GM19351 (cell line): ENCODE measurements around the gene UNC79.

Experiments
- ATAC-seq: cut with Tn5 transposase; IDR thresholded peaks from one replicate; pipeline ENCODE4 v1.9.1; 2021; ENCODE audit warnings: mild to moderate bottlenecking, moderate library complexity; ENCODE audit not compliant: unreplicated experiment

The UNC79 gene

GRCh38 chr14:93745603-93746273 lies 315.0 kb downstream of the UNC79 start:
- no peak for ATAC-seq

GRCh38 chr14:93747102-93747501 lies 316.4 kb downstream of the UNC79 start:
- ATAC-seq, result no peak

- no peak for ATAC-seq
Observed at GRCh38 chr14:93747560-93747959, 316.8 kb downstream of the UNC79 start.

- ATAC-seq, result no peak
Observed at GRCh38 chr14:93748208-93749075, 317.7 kb downstream of the UNC79 start.

GRCh38 chr14:93749076-93749420 lies 318.3 kb downstream of the UNC79 start:
- ATAC-seq, result no peak

GRCh38 chr14:93751946-93752655 lies 321.4 kb downstream of the UNC79 start:
- no peak for ATAC-seq

- no peak for ATAC-seq
Observed at GRCh38 chr14:93752980-93753561, 322.3 kb downstream of the UNC79 start.

- no peak for ATAC-seq
Observed at GRCh38 chr14:93753647-93754046, 322.9 kb downstream of the UNC79 start.

- no peak for ATAC-seq
Observed at GRCh38 chr14:93757206-93757605, 326.5 kb downstream of the UNC79 start.
